Activated CD4-positive, alpha-beta T cell treated with anti-CD3 and anti-CD28 coated beads, Interleukin-2, amount 50 U/mL, for 16 hours (primary cell): ENCODE measurements around the gene ZFP92.
"Not testable (repeated sequence)": the region's sequence is repeated elsewhere in the genome, so short reads cannot be mapped to it uniquely, and the experiment has no call there.

Source experiments
- DNase-seq: peaks from one replicate; pipeline ENCODE4 v3.0.0-alpha.2; 2020

ZFP92 gene

DNA sequence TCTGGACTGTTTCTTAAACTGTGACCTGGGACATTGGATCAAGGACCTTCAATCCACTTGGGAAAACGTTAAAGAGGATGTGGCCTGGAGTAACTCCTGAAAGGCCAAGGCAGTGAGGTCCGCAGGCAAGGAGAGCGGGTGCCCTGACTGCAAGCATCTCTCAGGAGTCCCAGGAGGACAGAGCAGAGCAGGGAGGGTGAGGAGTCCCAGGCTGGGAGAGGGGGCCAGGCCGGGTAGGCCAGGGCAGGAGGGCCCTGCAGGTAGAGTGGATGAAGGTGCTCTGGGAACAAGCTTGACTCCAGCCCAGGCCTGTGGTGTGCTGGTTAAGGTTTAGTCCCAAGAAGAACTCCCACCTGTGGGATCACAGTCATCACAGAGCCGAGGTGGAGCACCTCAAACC is 23.9 kb upstream of the ZFP92 start:
- DNase-seq = no peak

DNA sequence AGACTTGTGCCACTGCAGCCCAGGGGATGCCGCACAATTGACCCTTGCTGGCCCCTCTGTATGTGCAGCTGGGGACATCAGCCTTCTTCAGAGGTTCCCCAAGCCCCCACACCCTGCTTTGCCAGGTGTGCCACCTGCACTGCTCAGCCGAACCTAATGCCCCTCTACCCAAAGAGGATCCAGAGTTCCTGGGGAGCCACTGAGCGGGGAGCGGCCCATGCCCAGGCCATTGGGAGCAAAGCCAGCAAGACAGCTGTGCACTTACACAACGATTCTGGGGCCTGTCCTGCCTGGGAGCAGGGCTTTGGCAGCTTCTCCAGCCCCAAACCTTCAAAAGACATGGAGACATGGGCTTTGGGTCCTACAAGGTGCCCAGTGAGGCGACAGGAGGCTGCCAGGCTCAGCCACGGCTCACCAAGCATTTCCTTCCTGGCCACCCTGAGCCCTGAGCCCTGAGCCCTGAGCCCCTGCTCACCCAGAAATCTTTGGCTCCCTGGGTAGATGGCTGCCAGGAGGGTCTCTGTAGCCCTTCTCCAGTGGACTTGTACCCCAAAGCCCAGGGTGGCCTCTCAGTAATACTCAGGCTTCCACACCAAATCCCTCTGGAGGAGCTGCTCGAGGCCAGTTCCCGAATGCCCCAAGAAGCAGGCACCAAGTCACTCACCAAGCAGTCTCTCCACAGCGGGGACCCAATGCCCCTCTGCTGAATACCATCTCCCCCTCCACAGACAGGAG is 23.1 kb upstream of the ZFP92 start:
- no peak for DNase-seq

DNA sequence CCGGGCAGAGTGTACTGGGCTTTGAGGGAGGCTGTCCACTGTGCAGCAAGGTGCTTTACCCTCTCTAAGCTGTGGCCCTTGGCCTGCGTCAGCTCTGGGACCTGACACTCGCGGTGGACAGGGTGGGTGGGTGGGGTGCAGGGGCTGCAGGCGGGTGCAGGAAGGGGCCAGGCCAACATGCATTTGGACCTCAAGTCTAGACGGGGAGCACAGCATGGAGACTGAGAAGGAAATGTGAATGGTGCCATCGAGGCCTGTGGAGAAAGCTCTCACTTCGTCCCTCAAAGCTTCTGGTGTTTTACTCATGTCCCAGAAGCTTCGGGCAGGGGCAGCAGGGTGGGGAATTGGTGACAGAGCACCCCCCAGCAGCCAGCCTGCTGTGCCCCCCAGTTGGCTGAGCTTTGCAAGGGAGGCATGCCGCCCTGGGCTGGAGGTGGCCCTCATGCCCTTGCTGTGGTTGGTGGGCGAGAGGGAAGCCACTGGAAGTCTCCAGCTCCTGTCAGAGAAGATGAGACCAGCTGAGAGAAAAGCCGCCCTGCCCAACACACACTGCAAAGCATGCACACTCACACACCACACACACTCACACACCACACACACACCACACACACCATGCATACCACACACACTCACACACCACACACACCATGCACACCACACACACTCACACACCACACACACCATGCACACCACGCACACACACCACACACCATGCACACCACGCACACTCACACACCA is 22.4 kb upstream of the ZFP92 start:
- no peak for DNase-seq

DNA sequence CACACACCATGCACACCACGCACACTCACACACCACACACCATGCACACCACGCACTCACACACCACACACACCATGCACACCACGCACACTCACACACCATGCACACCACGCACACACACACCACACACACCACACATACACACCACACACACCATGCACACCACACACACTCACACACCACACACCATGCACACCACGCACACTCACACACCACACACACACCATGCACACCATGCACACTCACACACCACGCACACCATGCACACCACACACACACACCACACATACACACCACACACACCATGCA is 21.9 kb upstream of the ZFP92 start:
- not testable (repeated sequence) for DNase-seq

DNA sequence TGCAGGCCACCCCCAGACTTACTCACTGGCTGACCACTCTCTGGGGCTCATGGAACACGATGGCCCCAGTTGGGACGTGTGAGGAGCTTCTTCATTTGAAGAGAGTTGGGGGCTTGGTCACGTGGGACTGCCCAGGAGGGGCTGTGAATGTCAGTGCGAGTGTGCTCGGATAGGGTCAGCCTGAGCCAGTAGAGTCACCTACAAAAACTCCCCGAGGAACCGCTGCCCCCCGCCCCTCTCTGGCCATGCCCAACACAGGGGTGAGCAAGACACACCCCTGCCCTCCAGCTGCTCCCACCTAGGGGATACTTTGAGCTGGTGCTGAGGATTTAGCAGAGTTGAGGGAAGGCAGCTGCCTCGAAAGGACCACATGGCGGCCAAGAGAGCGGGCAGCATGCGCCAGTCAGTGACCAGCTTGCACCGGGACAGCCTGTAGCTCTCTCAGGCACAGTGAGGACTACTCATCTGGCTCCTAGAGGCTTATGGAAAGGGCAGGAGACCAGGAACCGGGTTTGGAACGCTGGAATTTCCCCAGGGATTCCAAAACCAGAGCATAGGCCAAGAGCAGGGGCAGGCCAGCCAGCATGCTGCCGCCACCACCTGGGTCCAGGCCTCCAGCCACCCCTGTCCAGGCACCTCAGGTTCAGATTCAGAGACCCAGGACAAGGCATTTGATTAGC is 18.5 kb upstream of the ZFP92 start:
- no peak for DNase-seq

DNA sequence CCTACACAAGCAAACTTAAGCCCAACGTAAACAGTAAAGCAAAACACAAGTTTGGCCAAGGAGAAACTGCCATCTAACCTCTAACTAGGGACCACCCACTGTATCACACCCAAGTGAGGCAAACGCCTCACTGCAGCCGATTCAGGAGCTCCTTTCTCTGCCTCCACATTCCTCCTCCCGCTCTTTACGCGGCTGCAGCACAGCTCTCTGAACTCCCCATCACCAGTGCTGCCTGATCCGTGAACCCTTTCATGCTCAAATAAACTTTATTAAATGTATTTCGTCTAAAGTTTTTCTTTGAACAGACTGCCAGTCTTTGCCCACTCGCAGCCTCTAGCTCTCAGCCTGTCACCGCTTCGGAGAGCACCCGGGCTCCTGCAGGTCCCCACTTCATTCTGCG is 16.7 kb upstream of the ZFP92 start:
- DNase-seq = no peak

DNA sequence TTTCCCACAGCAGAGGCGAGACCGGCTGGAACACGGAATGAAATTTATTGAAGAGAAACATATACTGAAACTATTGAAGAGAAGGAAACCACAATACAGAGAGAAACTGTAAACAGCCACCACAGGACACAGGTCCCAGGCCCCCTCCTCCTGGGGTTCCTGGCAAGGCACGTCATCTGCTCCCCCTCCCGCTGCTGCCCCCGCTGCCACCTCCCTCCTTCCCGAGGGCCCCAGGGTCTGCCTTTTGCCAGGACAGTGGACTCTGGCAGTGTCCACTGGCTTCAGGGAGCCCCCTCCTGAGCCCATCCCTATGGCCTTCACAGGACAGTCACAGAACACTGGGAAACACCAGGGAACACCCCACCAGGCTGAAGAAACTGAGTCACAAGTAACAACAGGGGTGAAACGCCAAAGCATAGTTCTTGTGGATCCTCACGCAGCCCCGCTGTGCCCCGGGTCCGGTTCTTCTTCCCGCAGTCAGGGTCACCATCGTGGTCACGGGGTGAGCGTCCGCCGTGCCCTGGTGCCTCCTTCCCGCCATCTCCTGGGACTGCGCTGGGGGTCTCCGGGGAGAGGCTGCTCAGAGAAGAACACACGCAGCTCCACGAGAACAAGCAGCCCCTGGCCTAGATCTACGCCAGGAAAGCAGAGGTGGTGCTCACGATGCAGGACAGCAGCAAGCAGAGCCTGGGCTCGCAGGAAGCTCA is 15.5 kb upstream of the ZFP92 start:
- no peak for DNase-seq

DNA sequence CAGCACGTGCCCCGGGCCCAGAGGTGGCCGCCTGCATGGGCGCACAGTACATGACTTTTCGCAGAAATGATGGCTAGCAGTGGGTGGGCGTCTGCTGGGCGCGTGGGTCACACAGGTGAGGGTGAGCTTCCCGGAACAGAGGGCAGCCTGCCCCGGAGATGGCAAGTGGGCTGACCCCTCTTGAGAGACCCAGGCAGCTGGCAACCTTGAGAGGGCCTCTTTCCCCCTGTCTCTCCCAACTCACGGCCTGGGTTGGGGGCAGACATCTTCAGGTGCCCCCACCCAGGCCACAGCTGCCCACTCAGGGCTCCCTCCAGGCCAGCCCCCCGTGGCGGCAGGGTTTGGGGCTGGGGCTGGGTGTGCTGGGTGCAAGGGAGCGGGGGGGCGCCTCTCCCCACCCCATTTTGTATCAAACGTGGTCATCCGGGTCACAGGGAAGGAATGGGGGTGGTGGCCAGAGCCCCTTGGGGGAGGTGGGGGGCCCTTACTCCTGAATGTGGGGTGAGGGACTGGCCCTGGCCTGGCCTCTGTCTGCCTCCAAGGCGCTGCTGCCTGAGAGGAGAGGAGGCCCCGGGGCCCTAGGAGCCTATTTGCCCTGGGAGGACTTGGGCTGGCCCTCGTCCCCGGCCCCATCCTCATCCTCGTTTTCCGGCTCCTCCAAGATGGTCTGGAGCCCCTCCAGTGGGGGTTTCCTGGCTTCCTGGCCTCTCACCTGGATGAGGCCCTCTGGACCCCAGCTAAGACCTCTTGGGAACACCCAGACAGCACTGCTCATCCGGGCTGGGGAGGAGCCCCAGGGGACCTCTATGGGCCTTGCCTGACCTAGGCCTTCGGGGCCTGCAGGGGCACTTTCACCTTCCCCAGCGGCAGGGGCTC is 14.7 kb upstream of the ZFP92 start:
- no peak for DNase-seq

DNA sequence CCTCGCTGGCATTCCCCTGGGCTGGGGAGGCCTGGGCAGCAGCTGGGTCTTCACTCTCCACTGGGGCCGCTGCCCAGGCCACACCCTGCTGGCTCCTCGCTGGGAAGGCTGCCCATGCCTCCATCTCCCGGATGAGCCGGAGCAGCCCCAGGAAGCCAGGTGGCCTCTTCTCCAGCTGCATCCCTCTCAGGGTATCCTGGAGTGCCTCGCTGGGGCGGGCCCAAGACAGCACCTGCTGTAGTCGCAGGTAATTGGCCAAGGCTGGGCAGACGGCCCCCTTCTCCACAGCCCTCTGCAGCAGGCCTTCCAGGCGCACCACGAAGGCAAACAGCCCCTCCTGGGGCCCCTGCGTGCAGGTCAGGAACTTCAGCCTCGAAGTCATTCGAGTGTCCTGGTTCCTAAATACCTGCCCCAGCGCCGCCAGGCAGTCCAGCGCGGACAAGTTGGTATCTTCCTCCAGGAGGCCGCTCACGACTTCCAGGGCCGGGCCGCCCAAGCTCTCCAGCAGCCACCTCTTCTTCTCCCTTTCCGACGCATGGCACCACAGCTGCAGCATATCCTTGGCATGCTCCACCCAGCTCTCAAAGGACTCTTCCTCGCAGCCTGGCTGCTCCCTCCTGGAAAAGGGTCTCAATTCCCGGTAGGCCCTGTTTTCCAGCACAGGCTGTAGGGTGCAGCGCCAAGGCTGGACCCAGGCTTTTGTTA is 13.9 kb upstream of the ZFP92 start:
- no peak for DNase-seq

DNA sequence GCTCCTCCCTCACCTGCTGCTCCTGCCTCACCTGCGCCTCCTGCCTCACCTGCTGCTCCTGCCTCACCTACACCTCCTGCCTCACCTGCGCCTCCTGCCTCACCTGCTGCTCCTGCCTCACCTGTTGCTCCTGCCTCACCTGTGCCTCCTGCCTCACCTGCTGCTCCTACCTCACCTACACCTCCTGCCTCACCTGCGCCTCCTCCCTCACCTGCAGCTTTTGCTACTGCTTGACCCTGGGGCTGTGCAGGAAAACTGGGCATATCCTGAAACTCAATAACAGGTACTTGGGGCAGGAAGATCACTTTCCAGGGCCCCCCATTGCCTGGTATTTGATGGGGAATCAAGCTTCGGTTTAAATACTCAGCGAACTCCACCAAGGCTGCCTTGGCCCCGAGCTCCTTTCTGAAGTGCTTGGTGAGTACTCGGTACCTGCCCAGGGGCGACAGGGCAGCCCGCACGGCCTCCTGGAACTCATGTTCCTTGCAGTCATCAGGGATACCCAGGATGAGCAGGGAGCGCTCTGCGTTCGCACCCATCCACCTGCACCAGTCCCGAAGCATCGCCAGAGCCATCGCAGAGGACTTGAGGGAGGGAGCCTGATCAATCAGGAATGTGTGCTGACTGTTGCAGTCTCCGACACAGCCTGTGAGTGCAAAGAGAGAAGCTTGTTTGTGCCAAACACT is 12.9 kb upstream of the ZFP92 start:
- no peak for DNase-seq

DNA sequence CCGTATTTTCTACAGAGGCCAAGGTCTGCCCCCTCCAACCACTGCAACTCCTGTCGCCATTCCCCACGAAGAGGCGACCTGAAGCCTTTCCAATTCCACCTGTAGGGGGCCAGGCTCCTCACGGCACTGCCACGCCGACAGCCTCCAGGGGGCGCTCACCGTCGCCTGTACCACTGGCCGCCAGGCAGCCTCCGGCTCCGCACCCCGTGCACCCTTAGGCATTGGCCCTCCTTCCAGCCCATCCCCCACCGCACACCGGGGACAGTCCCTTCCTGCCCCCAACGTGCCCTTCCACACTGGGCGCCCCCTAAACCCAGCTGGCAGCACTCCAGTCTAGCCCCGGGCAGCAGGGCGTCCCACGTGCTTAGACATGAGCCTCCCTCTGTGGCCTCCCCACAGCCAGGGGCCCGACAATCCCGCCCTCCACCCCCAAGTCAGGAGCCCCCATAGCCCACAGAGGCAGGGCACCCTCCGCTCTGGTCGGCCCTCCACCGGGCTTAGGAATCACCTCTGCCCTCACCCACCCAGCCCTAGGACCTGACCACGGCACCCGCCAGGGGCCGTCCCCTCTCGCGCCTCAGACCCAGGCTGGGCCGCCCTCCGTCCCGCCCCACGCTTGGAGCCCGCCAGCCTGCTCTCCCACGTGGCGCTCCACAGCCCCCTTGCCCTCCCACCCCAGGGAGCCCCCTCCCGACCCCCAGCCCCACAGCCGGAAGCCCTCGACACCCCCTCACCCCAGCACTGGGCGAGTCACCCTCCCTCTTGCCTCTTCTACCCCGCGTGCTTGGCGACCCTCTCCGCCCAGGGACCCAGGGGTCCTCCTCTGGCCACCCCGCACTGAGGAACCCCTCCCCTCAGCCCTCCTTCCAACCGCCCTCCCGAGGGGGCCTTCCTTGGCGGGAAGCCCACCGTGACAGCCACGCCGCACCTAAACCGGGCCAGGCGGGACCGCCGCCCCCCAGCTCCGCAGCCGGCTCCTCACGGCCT is 10.8 kb upstream of the ZFP92 start:
- peak; percentile 64 for DNase-seq

DNA sequence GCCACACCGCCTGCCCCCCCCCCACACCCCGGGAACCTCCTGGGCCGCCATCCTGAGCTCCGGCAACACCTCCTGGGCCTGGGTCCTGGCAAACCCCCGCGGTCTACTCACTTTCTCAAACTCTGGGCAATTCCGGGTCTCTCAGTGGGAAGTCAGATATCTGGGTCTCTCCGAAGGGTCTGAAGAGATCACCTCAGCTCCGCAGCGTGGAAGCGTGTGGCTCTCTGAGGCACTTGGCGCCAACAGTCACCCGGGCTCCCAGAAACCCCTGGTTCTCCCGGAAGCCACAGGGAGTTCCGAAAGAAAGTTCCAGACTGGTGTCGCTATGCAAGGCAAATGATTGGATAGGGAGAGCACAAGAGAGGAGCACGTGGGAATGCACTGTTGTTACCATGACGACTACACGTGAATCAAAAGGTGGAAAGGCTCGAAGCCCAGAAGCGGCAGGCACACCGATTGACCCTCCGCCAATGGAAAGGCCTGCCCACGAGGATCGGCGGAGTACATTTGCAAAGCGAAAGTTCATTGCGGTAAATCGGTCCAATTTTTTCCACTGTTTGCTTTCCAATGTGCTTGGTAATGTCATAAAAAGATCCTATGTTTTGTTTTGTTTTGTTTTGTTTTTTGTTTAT is 10.0 kb upstream of the ZFP92 start, which contains the start of gene PNMA6E:
TSS of gene PNMA6E (minus strand) at position 218 of the 632 bp plus-strand sequence. CDS start 2,501 bp downstream, outside the sequence.
- no peak for DNase-seq

DNA sequence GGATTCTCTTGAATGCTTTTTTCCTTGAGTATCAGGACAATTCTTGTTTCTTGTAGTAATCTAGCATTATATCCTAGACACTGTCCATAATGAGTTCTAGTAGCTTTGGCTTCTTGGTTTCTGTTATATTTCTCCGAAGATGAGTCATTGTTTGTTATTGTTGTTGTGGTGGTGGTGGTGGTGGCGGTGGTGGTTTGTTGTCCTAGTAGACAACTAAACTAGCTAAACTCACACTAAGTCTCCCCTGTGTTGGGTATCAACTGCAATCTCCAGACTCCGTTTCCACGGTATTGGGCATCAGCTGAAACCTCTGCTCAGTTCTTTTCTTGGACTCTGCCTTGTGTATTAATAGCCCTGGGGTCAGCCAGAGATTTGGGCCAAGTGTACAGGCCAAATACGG is 6.9 kb upstream of the ZFP92 start:
- not testable (repeated sequence) for DNase-seq

DNA sequence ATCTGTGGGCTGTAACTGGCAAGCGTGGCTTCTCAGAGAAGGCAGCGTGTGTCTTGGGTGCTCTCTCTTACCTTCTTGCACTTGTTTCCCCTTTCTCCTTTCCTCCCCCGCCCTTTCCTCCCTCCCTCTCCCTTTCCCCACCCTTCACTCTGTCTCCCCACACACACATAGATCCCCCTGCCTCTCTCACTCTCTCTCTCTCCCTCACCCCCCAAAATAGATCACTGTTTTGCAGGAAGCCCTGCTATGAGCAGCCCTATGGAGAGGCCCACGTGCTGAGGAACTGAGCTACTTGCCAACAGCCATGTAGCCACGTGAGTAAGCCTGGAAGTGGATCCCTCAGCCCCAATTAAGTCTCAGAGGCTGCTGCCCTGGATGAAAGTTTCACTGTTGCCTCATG is 5.8 kb upstream of the ZFP92 start:
- no peak for DNase-seq

DNA sequence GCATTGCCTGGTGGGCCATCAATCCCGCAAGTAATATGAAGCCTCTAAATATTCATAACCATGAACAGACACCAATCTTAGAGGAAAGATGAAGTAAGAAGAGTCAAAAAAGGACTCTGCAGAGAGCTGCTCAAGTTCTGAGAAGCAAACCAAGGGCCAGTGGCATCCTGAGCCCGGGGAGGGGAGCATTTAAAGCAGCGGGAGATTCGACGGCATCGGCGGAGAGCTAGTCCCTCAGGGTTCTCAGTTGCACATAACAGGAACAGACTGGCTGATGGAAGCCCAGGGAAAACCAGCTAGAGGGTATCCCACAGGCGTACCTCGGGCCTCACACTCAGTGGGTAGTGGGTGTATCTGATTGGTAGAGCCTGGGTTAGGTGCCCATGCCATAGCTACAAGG is 5.3 kb upstream of the ZFP92 start:
- DNase-seq = no peak

DNA sequence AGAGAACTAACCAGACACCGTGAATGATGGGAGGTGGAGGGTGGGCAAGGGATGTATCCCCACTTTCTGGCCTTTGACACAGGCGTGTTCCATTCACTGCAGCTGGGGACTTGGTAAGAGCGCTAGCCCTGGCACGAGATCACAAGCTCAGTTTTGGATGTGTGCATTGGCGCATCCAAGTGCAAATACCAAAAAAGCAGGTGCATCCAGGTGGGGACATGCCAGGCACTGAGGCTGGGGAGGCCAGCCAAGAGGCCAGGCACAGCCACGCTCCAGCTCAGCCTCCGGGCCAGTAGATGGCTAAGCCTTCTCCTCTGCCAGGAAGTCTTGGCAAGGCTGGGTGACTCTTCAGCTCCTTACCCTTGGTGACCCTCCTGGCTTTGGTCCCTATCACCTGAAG is 4.4 kb upstream of the ZFP92 start:
- no peak for DNase-seq

DNA sequence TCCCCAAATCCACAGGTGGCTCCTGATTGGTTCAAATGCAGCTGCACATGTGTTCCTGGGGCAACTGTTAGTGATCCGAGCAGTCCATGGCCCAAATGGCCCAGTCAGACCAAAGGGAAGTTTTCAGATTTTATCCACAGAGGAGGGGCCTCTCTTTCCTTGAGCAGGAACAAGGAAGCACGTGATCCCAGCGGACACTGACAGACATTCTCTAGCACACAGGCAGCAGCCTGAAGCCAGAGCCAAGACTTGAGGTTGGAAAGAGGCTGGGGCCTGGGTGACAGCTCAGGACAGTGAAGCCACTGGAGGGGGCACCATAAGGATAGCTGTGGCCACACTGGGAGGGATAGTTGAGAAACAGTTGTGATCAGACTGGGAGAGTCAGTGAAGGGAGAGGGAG is 3.5 kb upstream of the ZFP92 start:
- DNase-seq = no peak

DNA sequence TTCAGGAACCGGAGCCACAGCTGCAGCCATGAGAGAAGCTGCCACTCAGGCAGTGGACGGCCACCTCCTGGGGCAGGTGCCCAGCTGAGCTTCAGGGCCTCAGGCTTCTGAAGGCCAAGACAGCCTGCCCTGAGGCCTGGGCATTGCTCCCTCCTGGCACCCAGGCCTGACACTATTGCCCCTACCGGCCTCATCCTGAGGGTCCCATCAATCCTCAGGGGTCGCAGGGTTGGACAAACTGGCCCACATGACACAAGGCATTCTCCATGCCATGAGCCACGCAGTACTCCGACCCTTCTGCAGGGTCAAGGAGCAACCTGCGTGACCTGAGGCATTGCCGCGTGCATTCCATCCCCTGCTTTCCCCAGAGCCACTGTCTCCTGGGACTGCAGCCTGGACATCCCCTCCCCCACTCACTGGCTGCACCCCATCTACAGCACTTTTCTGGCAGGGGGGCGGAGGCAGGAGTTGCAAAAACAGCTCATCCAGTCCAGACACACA is 3.0 kb upstream of the ZFP92 start:
- DNase-seq = no peak

DNA sequence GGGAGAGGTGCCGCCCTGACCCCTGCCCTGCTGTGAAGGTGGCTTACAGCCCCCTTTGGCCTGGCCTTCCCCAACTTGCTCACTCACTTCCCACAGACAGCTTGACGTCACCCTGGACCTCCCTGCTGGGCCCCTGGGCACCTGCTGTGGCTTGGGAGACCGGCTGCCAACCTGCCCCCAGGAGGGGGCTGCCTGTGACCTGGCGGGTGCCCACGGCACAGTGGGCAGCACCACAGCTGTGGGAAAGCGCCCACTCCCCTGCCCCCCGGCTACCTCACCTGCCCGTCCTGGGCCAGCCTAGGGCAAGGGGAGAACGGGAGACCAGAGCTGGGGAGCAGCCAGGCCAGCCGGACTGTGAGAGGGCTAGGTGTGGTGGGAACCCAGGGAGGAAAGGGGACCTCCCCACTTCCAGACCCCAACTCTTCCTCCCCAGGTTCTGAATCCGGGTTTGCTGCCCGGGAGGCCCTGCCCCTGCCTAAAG is 2.4 kb upstream of the ZFP92 start:
- no peak for DNase-seq
